Activated CD8-positive, alpha-beta T cell treated with anti-CD3 and anti-CD28 coated beads, Interleukin-2, amount 10 ng/mL, durations not matched to agents 7 days and 5 days (primary cell): Measurements from ENCODE around the gene PRDM15. TPM values are rescaled to one million over a fixed set of nuclear protein-coding genes. Genes with fewer than 3 reads are reported as not detected.

Experiments
- ATAC-seq: fragments of 150-1000 bp; cut with Tn5 transposase; one replicate; pipeline ENCODE4 v1.10.0; 2021; ENCODE audit warnings: moderate library complexity
- CTCF ChIA-PET: fragments of 350-600 bp; sonication (Branson Sonifier 250); formaldehyde crosslinking; loops from one replicate; lab custom pipeline; 2021; ENCODE audit warnings: antibody characterized with exemption; lab: Charles Lee
- POLR2A ChIA-PET: fragments of 350-600 bp; sonication (Branson Sonifier 250); formaldehyde crosslinking; loops from one replicate; lab custom pipeline; 2021; ENCODE audit warnings: antibody characterized with exemption; lab: Charles Lee
- DNase-seq: peaks from one replicate; pipeline ENCODE4 v3.0.0-alpha.2; 2020
- H3K27ac Mint-ChIP-seq: one replicate; pipeline ENCODE4 v1.8.0; 2021; ENCODE audit warnings: mild to moderate bottlenecking, mixed read lengths
- H3K27me3 Mint-ChIP-seq: one replicate; pipeline ENCODE4 v1.8.0; 2021; ENCODE audit warnings: low read depth, mixed read lengths
- H3K36me3 Mint-ChIP-seq: one replicate; pipeline ENCODE4 v1.8.0; 2021; ENCODE audit warnings: low read depth, mixed read lengths
- H3K4me1 Mint-ChIP-seq: one replicate; pipeline ENCODE4 v1.8.0; 2021; ENCODE audit warnings: low read depth, mixed read lengths
- H3K4me3 Mint-ChIP-seq: one replicate; pipeline ENCODE4 v1.8.0; 2021; ENCODE audit warnings: mild to moderate bottlenecking, mixed read lengths
- H3K9me3 Mint-ChIP-seq: one replicate; pipeline ENCODE4 v1.8.0; 2022; ENCODE audit warnings: mixed read lengths; ENCODE audit not compliant: insufficient read depth
- total RNA-seq, 2 experiments: library from RNA; stranded (reverse); gene quantifications; one replicate each; pipeline ENCODE4 v1.2.3, GENCODE V29; 2021

PRDM15 gene
- total RNA-seq, 2 experiments from 2014 or later = 8.5 to 9.6 TPM

GRCh38 chr21:41825881-41826280 is 53.3 kb downstream of the PRDM15 start:
- no peak overlapping the region for H3K4me3 Mint-ChIP-seq
- ATAC-seq (no peak), DNase-seq (no peak)
- no peaks in the 10 kb centered on the region for H3K27me3 Mint-ChIP-seq
- CTCF ChIA-PET = interaction anchor here (1.8 kb wide), 1 partner anchor 9 kb away, joined by 9 read pairs; no protein-coding TSS in a partner anchor
- no peaks in the 10 kb centered on the region for H3K4me1 Mint-ChIP-seq
- no peaks in the 10 kb centered on the region for H3K36me3 Mint-ChIP-seq
- POLR2A ChIA-PET = no interaction called here
- H3K9me3 Mint-ChIP-seq = no peaks in the 10 kb centered on the region
- no peak overlapping the region for H3K27ac Mint-ChIP-seq

GRCh38 chr21:41825216-41825615 is 53.9 kb downstream of the PRDM15 start:
- Mint-ChIP-seq H3K4me1 (no peaks in the 10 kb centered on the region), H3K27me3 (no peaks in the 10 kb centered on the region), H3K4me3 (no peak overlapping the region)

GRCh38 chr21:41824466-41825207 is 54.5 kb downstream of the PRDM15 start:
- Mint-ChIP-seq H3K4me1 (no peaks in the 10 kb centered on the region), H3K27ac (no peak overlapping the region), H3K27me3 (no peaks in the 10 kb centered on the region), H3K4me3 (no peak overlapping the region), H3K36me3 (no peaks in the 10 kb centered on the region), H3K9me3 (no peaks in the 10 kb centered on the region)
- CTCF ChIA-PET = interaction anchor here (1.8 kb wide), 1 partner anchor 8 kb away, joined by 9 read pairs; no protein-coding TSS in a partner anchor
- POLR2A ChIA-PET = no interaction called here
- DNase-seq (no peak), ATAC-seq (no peak)

More at GRCh38 chr21:41825216-41825615, 53.9 kb downstream of the PRDM15 start:
- Mint-ChIP-seq H3K36me3 (no peaks in the 10 kb centered on the region), H3K27ac (no peak overlapping the region), H3K9me3 (no peaks in the 10 kb centered on the region)
- no peak for ATAC-seq
- ChIA-PET CTCF (interaction anchor here (1.8 kb wide), 1 partner anchor 9 kb away, joined by 9 read pairs; no protein-coding TSS in a partner anchor), POLR2A (no interaction called here)
- no peak for DNase-seq

- no peak for DNase-seq
- Mint-ChIP-seq H3K4me3 (no peak overlapping the region), H3K36me3 (peaks cover 1% of the 10 kb centered on the region), H3K27ac (no peak overlapping the region), H3K9me3 (no peaks in the 10 kb centered on the region), H3K27me3 (no peaks in the 10 kb centered on the region), H3K4me1 (no peaks in the 10 kb centered on the region)
- CTCF ChIA-PET = no interaction called here
- POLR2A ChIA-PET = no interaction called here
- ATAC-seq = no peak
Observed at GRCh38 chr21:41823906-41824305, 55.2 kb downstream of the PRDM15 start.

- ChIA-PET POLR2A (no interaction called here), CTCF (no interaction called here)
- Mint-ChIP-seq H3K9me3 (no peaks in the 10 kb centered on the region), H3K4me1 (no peaks in the 10 kb centered on the region), H3K27ac (no peak overlapping the region), H3K4me3 (no peak overlapping the region), H3K27me3 (no peaks in the 10 kb centered on the region), H3K36me3 (peaks cover 1% of the 10 kb centered on the region)
- ATAC-seq (no peak), DNase-seq (no peak)
Observed at GRCh38 chr21:41823166-41823565, 56.0 kb downstream of the PRDM15 start.

GRCh38 chr21:41821756-41822431 is 57.2 kb downstream of the PRDM15 start:
- DNase-seq (no peak), ATAC-seq (no peak)
- H3K4me3 Mint-ChIP-seq = no peak overlapping the region
- H3K27me3 Mint-ChIP-seq = no peaks in the 10 kb centered on the region
- H3K4me1 Mint-ChIP-seq = no peaks in the 10 kb centered on the region
- no peak overlapping the region for H3K27ac Mint-ChIP-seq
- H3K9me3 Mint-ChIP-seq = no peaks in the 10 kb centered on the region
- ChIA-PET POLR2A (no interaction called here), CTCF (no interaction called here)
- H3K36me3 Mint-ChIP-seq = peaks cover 1% of the 10 kb centered on the region

- Mint-ChIP-seq H3K4me1 (no peaks in the 10 kb centered on the region), H3K4me3 (no peak overlapping the region), H3K9me3 (no peaks in the 10 kb centered on the region), H3K27me3 (no peaks in the 10 kb centered on the region), H3K27ac (no peak overlapping the region), H3K36me3 (peaks cover 1% of the 10 kb centered on the region)
- POLR2A ChIA-PET = no interaction called here
- ATAC-seq (no peak), DNase-seq (no peak)
- CTCF ChIA-PET = interaction anchor here (2.1 kb wide), 1 partner anchor 296 kb away, joined by 8 read pairs; no protein-coding TSS in a partner anchor
Observed at GRCh38 chr21:41821081-41821755, 57.9 kb downstream of the PRDM15 start.

- ChIA-PET POLR2A (no interaction called here), CTCF (interaction anchor here (0.5 to 2.1 kb wide), 3 partner anchors 194 to 537 kb away, joined by 3 to 8 read pairs (median 3); no protein-coding TSS in a partner anchor)
- Mint-ChIP-seq H3K27ac (no peak overlapping the region), H3K4me1 (no peaks in the 10 kb centered on the region), H3K9me3 (no peaks in the 10 kb centered on the region), H3K27me3 (no peaks in the 10 kb centered on the region), H3K4me3 (no peak overlapping the region), H3K36me3 (peaks cover 1% of the 10 kb centered on the region)
- DNase-seq (no peak), ATAC-seq (no peak)
Observed at GRCh38 chr21:41820384-41821080, 58.6 kb downstream of the PRDM15 start.

- H3K4me1 Mint-ChIP-seq = no peaks in the 10 kb centered on the region
- POLR2A ChIA-PET = no interaction called here
- no peak for ATAC-seq
Observed at GRCh38 chr21:41819856-41820281, 59.3 kb downstream of the PRDM15 start.

GRCh38 chr21:41819236-41819855 is 59.8 kb downstream of the PRDM15 start:
- ATAC-seq (no peak), DNase-seq (no peak)
- Mint-ChIP-seq H3K4me3 (no peak overlapping the region), H3K9me3 (no peaks in the 10 kb centered on the region), H3K4me1 (no peaks in the 10 kb centered on the region), H3K27ac (no peak overlapping the region), H3K36me3 (peaks cover 1% of the 10 kb centered on the region), H3K27me3 (no peaks in the 10 kb centered on the region)
- CTCF ChIA-PET = interaction anchor here (2.1 kb wide), 1 partner anchor 297 kb away, joined by 8 read pairs; no protein-coding TSS in a partner anchor
- POLR2A ChIA-PET = no interaction called here

More at GRCh38 chr21:41819856-41820281, 59.3 kb downstream of the PRDM15 start:
- CTCF ChIA-PET = interaction anchor here (0.5 to 2.1 kb wide), 3 partner anchors 195 to 536 kb away, joined by 3 to 8 read pairs (median 3); no protein-coding TSS in a partner anchor
- Mint-ChIP-seq H3K4me3 (no peak overlapping the region), H3K9me3 (no peaks in the 10 kb centered on the region), H3K36me3 (peaks cover 1% of the 10 kb centered on the region), H3K27ac (no peak overlapping the region), H3K27me3 (no peaks in the 10 kb centered on the region)
- no peak for DNase-seq
